OCI-LY1 (cell line): ENCODE results near the gene EXD2.

Source experiments
- EZH2 ChIP-seq: fragments of 200-600 bp; sonication (generic), shearing (Covaris generic); IDR thresholded peaks from 2 replicates; pipeline ENCODE4 v1.8.0; 2017; ENCODE audit warnings: borderline replicate concordance, mixed run types, mild to moderate bottlenecking, antibody characterized with exemption, low read length, moderate library complexity, mixed read lengths
- TF ChIP-seq, protein P1 (sequence below): fragments of 200-600 bp; sonication (generic), shearing (Covaris generic); IDR thresholded peaks from 2 replicates; pipeline ENCODE4 v1.5.1; 2017; ENCODE audit warnings: mild to moderate bottlenecking, antibody characterized with exemption, low read length, moderate library complexity, mixed read lengths

DNA sequence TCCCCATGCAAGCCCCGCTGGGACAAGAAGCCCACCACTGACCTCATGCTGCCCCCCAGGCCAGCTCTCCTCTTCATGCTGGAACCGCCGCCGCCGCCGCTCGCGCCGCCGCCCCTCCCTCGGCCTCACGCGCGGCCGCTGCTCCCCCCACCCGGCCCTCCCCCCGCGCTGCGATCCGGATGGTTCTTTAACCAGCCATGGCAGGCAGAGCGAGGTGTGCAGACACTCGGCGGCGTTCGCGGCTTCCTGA, 38.5 kb upstream of the EXD2 start, which contains the start of gene DCAF5:
- TF ChIP-seq, protein P1, sequence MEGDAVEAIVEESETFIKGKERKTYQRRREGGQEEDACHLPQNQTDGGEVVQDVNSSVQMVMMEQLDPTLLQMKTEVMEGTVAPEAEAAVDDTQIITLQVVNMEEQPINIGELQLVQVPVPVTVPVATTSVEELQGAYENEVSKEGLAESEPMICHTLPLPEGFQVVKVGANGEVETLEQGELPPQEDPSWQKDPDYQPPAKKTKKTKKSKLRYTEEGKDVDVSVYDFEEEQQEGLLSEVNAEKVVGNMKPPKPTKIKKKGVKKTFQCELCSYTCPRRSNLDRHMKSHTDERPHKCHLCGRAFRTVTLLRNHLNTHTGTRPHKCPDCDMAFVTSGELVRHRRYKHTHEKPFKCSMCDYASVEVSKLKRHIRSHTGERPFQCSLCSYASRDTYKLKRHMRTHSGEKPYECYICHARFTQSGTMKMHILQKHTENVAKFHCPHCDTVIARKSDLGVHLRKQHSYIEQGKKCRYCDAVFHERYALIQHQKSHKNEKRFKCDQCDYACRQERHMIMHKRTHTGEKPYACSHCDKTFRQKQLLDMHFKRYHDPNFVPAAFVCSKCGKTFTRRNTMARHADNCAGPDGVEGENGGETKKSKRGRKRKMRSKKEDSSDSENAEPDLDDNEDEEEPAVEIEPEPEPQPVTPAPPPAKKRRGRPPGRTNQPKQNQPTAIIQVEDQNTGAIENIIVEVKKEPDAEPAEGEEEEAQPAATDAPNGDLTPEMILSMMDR: no peak
- no peak for TF ChIP-seq EZH2
